ENCODE measurements around the gene MAN1A1. TPM values are rescaled to one million over a fixed set of nuclear protein-coding genes. Genes with fewer than 3 reads are reported as not detected.

Gene MAN1A1
- total and polyA plus RNA-seq, 7 donors = 10.2 to 143 (median 81.9) TPM

DNA sequence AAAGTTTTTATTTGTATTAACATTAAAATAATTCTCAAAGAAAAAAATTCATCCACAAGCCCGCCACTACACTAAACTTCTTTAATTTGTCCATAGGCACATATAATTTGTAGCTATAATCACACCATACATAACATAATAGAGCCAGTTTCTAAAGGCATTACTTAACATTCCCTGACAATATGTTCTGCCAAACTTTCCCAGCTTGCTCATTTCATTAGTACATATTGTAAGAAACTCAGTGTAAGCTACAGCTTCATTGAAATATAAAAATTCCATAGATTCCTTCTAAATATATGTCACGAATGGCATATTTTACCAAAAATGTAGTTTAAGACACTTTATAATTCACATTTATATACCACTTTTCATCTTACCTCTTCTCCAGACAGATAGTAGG, 59.3 kb downstream of the MAN1A1 start:
- DNase-seq = no peak
- H3K27ac ChIP-seq = no peak overlapping the region
- TF ChIP-seq EP300 (IDR thresholded peaks at IDR 0.05) (no peak), POLR2AphosphoS5 (IDR thresholded peaks at IDR 0.05) (no peak), CTCF (IDR thresholded peaks at IDR 0.05) (no peak), POLR2A (IDR thresholded peaks at IDR 0.05) (no peak)
- H3K27me3 ChIP-seq = no peaks in the 10 kb centered on the region
- no peak overlapping the region for H3K4me3 ChIP-seq
- H3K36me3 ChIP-seq = peaks cover 0 to 4% (median 0%) of the 10 kb centered on the region in 4 donors
- WGBS, 2 donors = 47 to 95% methylated on average over 2 of the region's 2 CpGs
- intact Hi-C loops (cut with DNase I) = no loop called here
- peaks cover 0 to 15% (median 5%) of the 10 kb centered on the region in 4 donors for H3K4me1 ChIP-seq
- H3K9me3 ChIP-seq = no peaks in the 10 kb centered on the region

DNA sequence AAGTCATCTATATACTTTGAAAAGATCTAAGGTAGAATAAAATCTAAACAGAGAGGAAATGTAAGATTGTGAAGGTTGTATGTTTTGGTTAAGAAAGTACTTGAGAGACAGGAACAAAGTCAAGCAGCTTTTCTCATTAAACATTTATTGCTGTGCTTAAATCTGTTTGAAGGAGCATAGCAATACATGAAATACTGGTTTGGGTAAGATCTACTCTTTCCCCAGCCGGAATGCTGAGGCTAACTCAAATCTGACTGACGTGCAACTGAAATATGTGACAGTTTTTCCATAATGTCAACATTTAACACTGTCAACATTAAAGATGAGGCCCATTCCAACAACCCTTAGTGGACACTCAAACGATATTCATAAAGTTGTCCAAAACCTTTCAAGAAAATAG, 59.9 kb downstream of the MAN1A1 start:
- Histone ChIP-seq H3K4me1 (peaks cover 0 to 15% (median 5%) of the 10 kb centered on the region in 4 donors), H3K27ac (no peak overlapping the region), H3K4me3 (no peak overlapping the region), H3K36me3 (peaks cover 0 to 4% (median 0%) of the 10 kb centered on the region in 4 donors), H3K9me3 (no peaks in the 10 kb centered on the region), H3K27me3 (no peaks in the 10 kb centered on the region)
- WGBS, 2 donors = 77 to 78% methylated on average over 3 of the region's 3 CpGs
- no peak for DNase-seq
- intact Hi-C loops (cut with DNase I) = no loop called here
- TF ChIP-seq CTCF (IDR thresholded peaks at IDR 0.05) (no peak), POLR2A (IDR thresholded peaks at IDR 0.05) (no peak), POLR2AphosphoS5 (IDR thresholded peaks at IDR 0.05) (no peak), EP300 (IDR thresholded peaks at IDR 0.05) (no peak)

- Histone ChIP-seq H3K27ac (no peak overlapping the region), H3K36me3 (peaks cover 0 to 4% (median 0%) of the 10 kb centered on the region in 4 donors), H3K9me3 (no peaks in the 10 kb centered on the region), H3K27me3 (no peaks in the 10 kb centered on the region), H3K4me3 (no peak overlapping the region), H3K4me1 (peaks cover 0 to 21% (median 9%) of the 10 kb centered on the region in 4 donors)
- WGBS, 2 donors = 89 to 96% methylated on average over 3 of the region's 3 CpGs
- TF ChIP-seq POLR2AphosphoS5 (IDR thresholded peaks at IDR 0.05) (no peak), EP300 (IDR thresholded peaks at IDR 0.05) (no peak), CTCF (IDR thresholded peaks at IDR 0.05) (no peak), POLR2A (IDR thresholded peaks at IDR 0.05) (no peak)
- intact Hi-C loops (cut with DNase I) = no loop called here
- no peak for DNase-seq
Measured at GRCh38 chr6:119285908-119286625, 63.5 kb downstream of the MAN1A1 start.

GRCh38 chr6:119284861-119285521, 64.6 kb downstream of the MAN1A1 start:
- 74 to 99% methylated on average over 4 of the region's 4 CpGs for WGBS, 2 donors
- H3K4me1 ChIP-seq = peaks cover 0 to 19% (median 9%) of the 10 kb centered on the region in 4 donors
- no peak overlapping the region for H3K27ac ChIP-seq
- DNase-seq = no peak
- H3K4me3 ChIP-seq = no peak overlapping the region
- H3K27me3 ChIP-seq = no peaks in the 10 kb centered on the region
- intact Hi-C loops (cut with DNase I) = no loop called here
- no peak for TF ChIP-seq CTCF (IDR thresholded peaks at IDR 0.05)
- no peak for TF ChIP-seq POLR2AphosphoS5 (IDR thresholded peaks at IDR 0.05)
- no peak for TF ChIP-seq POLR2A (IDR thresholded peaks at IDR 0.05)
- TF ChIP-seq EP300 (IDR thresholded peaks at IDR 0.05) = no peak
- H3K9me3 ChIP-seq = no peaks in the 10 kb centered on the region
- H3K36me3 ChIP-seq = peaks cover 0 to 4% (median 0%) of the 10 kb centered on the region in 4 donors

Data from sigmoid colon (tissue), 7 donors.